Karpas-422 (cell line): ENCODE data around the gene ICAM3. TPM values are rescaled to one million over a fixed set of nuclear protein-coding genes. Genes with fewer than 3 reads are reported as not detected.
A peak's percentile ranks its signal among the peaks of the same experiment; 100 is the strongest.
"Not testable (repeated sequence)": the region's sequence is repeated elsewhere in the genome, so short reads cannot be mapped to it uniquely, and the experiment has no call there.

Source experiments
- DNase-seq: peaks from one replicate; pipeline ENCODE4 v3.0.0-alpha.2; 2015
- H2AFZ ChIP-seq: fragments of 200-600 bp; sonication (generic); 2 replicates; pipeline ENCODE4 v1.6.1; 2014; ENCODE audit warnings: antibody characterized with exemption, low read length, mixed read lengths
- H3K27ac ChIP-seq: fragments of 200-600 bp; sonication (generic); 2 replicates; pipeline ENCODE4 v1.5.1; 2014; ENCODE audit warnings: mild to moderate bottlenecking, low read length, moderate library complexity
- H3K27me3 ChIP-seq: fragments of 200-600 bp; sonication (generic); 2 replicates; pipeline ENCODE4 v1.6.1; 2014; ENCODE audit warnings: low read length, mixed read lengths
- H3K36me3 ChIP-seq: fragments of 200-600 bp; sonication (generic); 2 replicates; pipeline ENCODE4 v1.6.1; 2014; ENCODE audit warnings: low read length, mixed read lengths; ENCODE audit not compliant: insufficient read depth
- H3K4me1 ChIP-seq: fragments of 200-600 bp; sonication (generic); 2 replicates; pipeline ENCODE4 v1.6.1; 2014; ENCODE audit warnings: mild to moderate bottlenecking, low read length, mixed read lengths
- H3K4me2 ChIP-seq: fragments of 200-600 bp; sonication (generic); 2 replicates; pipeline ENCODE4 v1.6.1; 2014; ENCODE audit warnings: low read length, low read depth, mild to moderate bottlenecking; ENCODE audit not compliant: poor library complexity, severe bottlenecking
- H3K4me3 ChIP-seq: fragments of 200-600 bp; sonication (generic); 2 replicates; pipeline ENCODE4 v1.5.1; 2014; ENCODE audit warnings: mild to moderate bottlenecking, antibody characterized with exemption, low read length, mixed read lengths
- H3K79me2 ChIP-seq: fragments of 200-600 bp; sonication (generic); 2 replicates; pipeline ENCODE4 v1.6.1; 2014; ENCODE audit warnings: mild to moderate bottlenecking, low read length, mixed read lengths
- H3K9ac ChIP-seq: fragments of 200-600 bp; sonication (generic); 2 replicates; pipeline ENCODE4 v1.6.0; 2014; ENCODE audit warnings: low read length
- H3K9me2 ChIP-seq: fragments of 200-600 bp; sonication (generic), shearing (Covaris generic); replicated peaks from 2 replicates; pipeline ENCODE4 v1.6.0; 2014; ENCODE audit warnings: mild to moderate bottlenecking, low read length, moderate library complexity; ENCODE audit not compliant: insufficient read depth
- H3K9me3 ChIP-seq: fragments of 300-700, 200-600 bp; sonication (generic); 2 replicates; pipeline ENCODE4 v1.6.1; 2014; ENCODE audit warnings: low read length, mixed read lengths
- H4K20me1 ChIP-seq: fragments of 200-600 bp; sonication (generic); 2 replicates; pipeline ENCODE4 v1.6.1; 2014; ENCODE audit warnings: mild to moderate bottlenecking, antibody characterized with exemption, low read length, low read depth; ENCODE audit not compliant: insufficient read depth
- total RNA-seq: library from RNA; depleted of rRNA; stranded (reverse); fragments of >200 nt; shearing (Covaris generic); gene quantifications from 2 replicates; pipeline ENCODE4 v1.2.3, GENCODE V29; 2014; ENCODE audit warnings: low replicate concordance

The ICAM3 gene
- total RNA-seq, 1 experiment from 2014 or later: 92.1 TPM

GRCh38 chr19:10374931-10375330 is 35.5 kb upstream of the ICAM3 start:
- Histone ChIP-seq H3K4me3 (no peak overlapping the region), H3K4me1 (peaks cover 8% of the 10 kb centered on the region), H3K4me2 (no peak overlapping the region), H3K79me2 (peaks cover 12% of the 10 kb centered on the region), H3K36me3 (peaks cover 8% of the 10 kb centered on the region), H3K9me2 (no peaks in the 10 kb centered on the region), H3K27me3 (no peaks in the 10 kb centered on the region), H2AFZ (no peak overlapping the region), H3K27ac (no peak overlapping the region), H3K9me3 (no peaks in the 10 kb centered on the region), H4K20me1 (no peaks in the 10 kb centered on the region), H3K9ac (no peak overlapping the region)
- no peak for DNase-seq

GRCh38 chr19:10372690-10373089 is 33.3 kb upstream of the ICAM3 start:
- H3K27me3 ChIP-seq: no peaks in the 10 kb centered on the region
- no peak overlapping the region for H3K9ac ChIP-seq
- H3K9me3 ChIP-seq: no peaks in the 10 kb centered on the region
- H3K79me2 ChIP-seq: no peaks in the 10 kb centered on the region
- H2AFZ ChIP-seq: no peak overlapping the region
- H3K36me3 ChIP-seq: peaks cover 13% of the 10 kb centered on the region
- no peak overlapping the region for H3K4me2 ChIP-seq
- H3K4me1 ChIP-seq: peaks cover 3% of the 10 kb centered on the region; the same call in 1 of the 2 replicates
- H4K20me1 ChIP-seq: no peaks in the 10 kb centered on the region
- no peak overlapping the region for H3K4me3 ChIP-seq
- no peak for DNase-seq
- no peak overlapping the region for H3K27ac ChIP-seq
- H3K9me2 ChIP-seq: no peaks in the 10 kb centered on the region

GRCh38 chr19:10368101-10368803 is 28.8 kb upstream of the ICAM3 start:
- Histone ChIP-seq H3K27ac (no peak overlapping the region), H3K36me3 (peaks cover 10% of the 10 kb centered on the region), H3K4me1 (no peaks in the 10 kb centered on the region), H3K9ac (no peak overlapping the region), H3K4me3 (no peak overlapping the region), H3K4me2 (no peak overlapping the region), H3K27me3 (no peaks in the 10 kb centered on the region), H3K9me2 (no peaks in the 10 kb centered on the region), H4K20me1 (no peaks in the 10 kb centered on the region), H2AFZ (no peak overlapping the region), H3K79me2 (no peaks in the 10 kb centered on the region), H3K9me3 (no peaks in the 10 kb centered on the region)
- DNase-seq: peak; percentile 57

GRCh38 chr19:10366950-10367512 is 27.6 kb upstream of the ICAM3 start:
- H3K9me2 ChIP-seq, H3K4me1 ChIP-seq, H3K9ac ChIP-seq, H3K4me3 ChIP-seq, H3K4me2 ChIP-seq, H4K20me1 ChIP-seq, H3K27ac ChIP-seq, H3K9me3 ChIP-seq, H3K79me2 ChIP-seq, DNase-seq, H2AFZ ChIP-seq, H3K27me3 ChIP-seq: not testable (repeated sequence)
- peaks cover 10% of the 10 kb centered on the region for H3K36me3 ChIP-seq

GRCh38 chr19:10365518-10365917 is 26.1 kb upstream of the ICAM3 start:
- H3K9ac ChIP-seq: no peak overlapping the region
- H3K36me3 ChIP-seq: peaks cover 10% of the 10 kb centered on the region
- H3K9me2 ChIP-seq: no peaks in the 10 kb centered on the region
- H3K27ac ChIP-seq: no peak overlapping the region
- DNase-seq: no peak
- no peaks in the 10 kb centered on the region for H3K4me1 ChIP-seq
- H3K4me2 ChIP-seq: no peak overlapping the region
- H2AFZ ChIP-seq: no peak overlapping the region
- H3K79me2 ChIP-seq: no peaks in the 10 kb centered on the region
- no peak overlapping the region for H3K4me3 ChIP-seq
- H4K20me1 ChIP-seq: no peaks in the 10 kb centered on the region
- no peaks in the 10 kb centered on the region for H3K27me3 ChIP-seq
- H3K9me3 ChIP-seq: no peaks in the 10 kb centered on the region

- Histone ChIP-seq H3K79me2 (no peaks in the 10 kb centered on the region), H2AFZ (no peak overlapping the region), H3K27me3 (no peaks in the 10 kb centered on the region), H3K9me2 (no peaks in the 10 kb centered on the region), H3K9me3 (no peaks in the 10 kb centered on the region), H4K20me1 (no peaks in the 10 kb centered on the region), H3K4me2 (no peak overlapping the region), H3K36me3 (peaks cover 10% of the 10 kb centered on the region), H3K4me1 (no peaks in the 10 kb centered on the region), H3K27ac (no peak overlapping the region), H3K9ac (no peak overlapping the region), H3K4me3 (no peak overlapping the region)
- no peak for DNase-seq
Observed at GRCh38 chr19:10364644-10365043, 25.2 kb upstream of the ICAM3 start.

GRCh38 chr19:10363789-10364281 is 24.4 kb upstream of the ICAM3 start:
- H3K4me2 ChIP-seq: no peak overlapping the region
- peaks cover 10% of the 10 kb centered on the region for H3K36me3 ChIP-seq
- H3K4me3 ChIP-seq: no peak overlapping the region
- H3K9ac ChIP-seq: no peak overlapping the region
- H3K27me3 ChIP-seq: no peaks in the 10 kb centered on the region
- H3K9me3 ChIP-seq: no peaks in the 10 kb centered on the region
- DNase-seq: no peak
- no peaks in the 10 kb centered on the region for H3K4me1 ChIP-seq
- no peak overlapping the region for H3K27ac ChIP-seq
- no peaks in the 10 kb centered on the region for H4K20me1 ChIP-seq
- H3K9me2 ChIP-seq: no peaks in the 10 kb centered on the region
- H3K79me2 ChIP-seq: no peaks in the 10 kb centered on the region
- no peak overlapping the region for H2AFZ ChIP-seq

- Histone ChIP-seq H3K4me1 (no peaks in the 10 kb centered on the region), H3K79me2 (no peaks in the 10 kb centered on the region), H3K4me2 (no peak overlapping the region), H3K27ac (no peak overlapping the region), H3K9ac (no peak overlapping the region), H3K36me3 (0 out of 2 replicates have a peak, but pooled peaks cover 3% of the 10 kb centered on the region), H3K27me3 (no peaks in the 10 kb centered on the region), H3K9me2 (no peaks in the 10 kb centered on the region), H3K4me3 (no peak overlapping the region), H2AFZ (no peak overlapping the region), H4K20me1 (no peaks in the 10 kb centered on the region), H3K9me3 (no peaks in the 10 kb centered on the region)
- DNase-seq: no peak
Observed at GRCh38 chr19:10362259-10362658, 22.8 kb upstream of the ICAM3 start.
